GM12878 (cell line): ENCODE measurements around the gene DCP1A. TPM values are rescaled to one million over a fixed set of nuclear protein-coding genes. Genes with fewer than 3 reads are reported as not detected.

Source experiments
- ATAC-seq: fragments of 200-7000 bp; cut with Tn5 transposase; 3 replicates; pipeline ENCODE4 v1.9.1; 2020; ENCODE audit warnings: mild to moderate bottlenecking, moderate library complexity
- BruUV-seq: library from RNA; stranded (reverse); fragments of 400-500 nt; replicated peaks from 2 replicates; lab custom pipeline; 2021; lab: Mats Ljungman, UMichigan
- CTCF ChIA-PET: fragments of 300-600 bp; sonication (Branson Sonifier 250); formaldehyde crosslinking; extraction: SDS; loops from one replicate; lab custom pipeline; 2021; ENCODE audit warnings: inconsistent platforms; lab: Yijun Ruan, JAX
- POLR2A ChIA-PET: fragments of 350-600 bp; formaldehyde crosslinking; extraction: SDS; loops from one replicate; lab custom pipeline; 2021; ENCODE audit warnings: inconsistent platforms; lab: Charles Lee
- RAD21 ChIA-PET: fragments of 300-600 bp; sonication (Branson Sonifier 250); formaldehyde crosslinking; loops from one replicate; lab custom pipeline; 2023; ENCODE audit warnings: antibody characterized with exemption; ENCODE audit not compliant: unreplicated experiment; lab: Charles Lee
- SMC1A ChIA-PET: fragments of 300-600 bp; sonication (Branson Sonifier 250); formaldehyde crosslinking; loops from one replicate; lab custom pipeline; 2023; ENCODE audit not compliant: unreplicated experiment, uncharacterized antibody; lab: Charles Lee
- DNase-seq: peaks from one replicate; pipeline ENCODE4 v3.0.0-alpha.2; 2011; ENCODE audit warnings: low read depth, low spot score
- FAIRE-seq: peaks from 3 replicates; lab custom pipeline; 2011; peaks lifted over from hg19 to GRCh38; lab: Jason Lieb, UNC
- H2AFZ ChIP-seq: 2 replicates; pipeline ENCODE4 v1.6.0; 2011; ENCODE audit warnings: low read depth, low read length, control low read depth; ENCODE audit not compliant: control insufficient read depth
- H3K27ac ChIP-seq: 2 replicates; pipeline ENCODE4 v1.5.1; 2011; ENCODE audit warnings: control low read depth; ENCODE audit not compliant: control insufficient read depth, insufficient read depth
- H3K27me3 ChIP-seq, 2 experiments: replicated peaks in 1 of 2; 2 replicates each; pipeline versions ENCODE4 v1.6.0 to v1.6.1; 2011; ENCODE audit warnings: low read length in 1 of 2; ENCODE audit not compliant: control insufficient read depth in 2 of 2, insufficient read depth in 2 of 2
- H3K36me3 ChIP-seq, 2 experiments: 2 replicates each; pipeline ENCODE4 v1.5.1; 2011; ENCODE audit warnings: low read length in 1 of 2; ENCODE audit not compliant: control insufficient read depth in 2 of 2, insufficient read depth in 2 of 2
- H3K4me1 ChIP-seq: 2 replicates; pipeline ENCODE4 v1.6.1; 2011; ENCODE audit warnings: mild to moderate bottlenecking, low read length, moderate library complexity, mixed read lengths; ENCODE audit not compliant: control insufficient read depth, insufficient read depth
- H3K4me2 ChIP-seq: 2 replicates; pipeline ENCODE4 v1.6.0; 2011; ENCODE audit warnings: control low read depth; ENCODE audit not compliant: control insufficient read depth, insufficient read depth
- H3K4me3 ChIP-seq: fragments of 200-600 bp; sonication (generic); 2 replicates; pipeline ENCODE4 v1.5.1; 2016
- H3K79me2 ChIP-seq: 2 replicates; pipeline ENCODE4 v1.6.0; 2011; ENCODE audit warnings: low read length; ENCODE audit not compliant: control insufficient read depth, insufficient read depth
- H3K9ac ChIP-seq: 2 replicates; pipeline ENCODE4 v1.8.0; 2011; ENCODE audit warnings: low read length, control low read depth, mixed read lengths; ENCODE audit not compliant: control insufficient read depth, insufficient read depth
- H3K9me3 ChIP-seq: replicated peaks from 3 replicates; pipeline ENCODE4 v1.5.1; 2011; ENCODE audit warnings: mild to moderate bottlenecking, low read length; ENCODE audit not compliant: control insufficient read depth, insufficient read depth
- H4K20me1 ChIP-seq: 2 replicates; pipeline ENCODE4 v1.6.0; 2011; ENCODE audit not compliant: control insufficient read depth, insufficient read depth
- ASH2L ChIP-seq: fragments of 300-600, 200-600 bp; sonication (generic); IDR thresholded peaks from 2 replicates; pipeline ENCODE4 v1.6.1; 2017; ENCODE audit warnings: low read depth, mild to moderate bottlenecking, borderline replicate concordance
- CBX3 ChIP-seq: fragments of 200-600 bp; sonication (generic); IDR thresholded peaks from 2 replicates; pipeline ENCODE4 v1.6.1; 2016; ENCODE audit warnings: low read depth, borderline replicate concordance
- CREM ChIP-seq: IDR thresholded peaks from 2 replicates; pipeline ENCODE4 v1.6.1; 2014; ENCODE audit warnings: antibody characterized with exemption, low read depth
- DPF2 ChIP-seq: fragments of 450-650 bp; IDR thresholded peaks from 2 replicates; pipeline ENCODE4 v1.6.1; 2017; ENCODE audit warnings: mild to moderate bottlenecking
- JUNB ChIP-seq: IDR thresholded peaks from 2 replicates; pipeline ENCODE4 v1.6.1; 2016; ENCODE audit warnings: antibody characterized with exemption, mild to moderate bottlenecking
- KDM1A ChIP-seq: fragments of 200-600 bp; sonication (generic); IDR thresholded peaks from 2 replicates; pipeline ENCODE4 v1.6.1; 2016; ENCODE audit warnings: borderline replicate concordance
- LARP7 ChIP-seq: fragments of 450-650 bp; IDR thresholded peaks from 2 replicates; pipeline ENCODE4 v1.6.1; 2017; ENCODE audit warnings: mild to moderate bottlenecking
- NFXL1 ChIP-seq: fragments of 450-650 bp; IDR thresholded peaks from 2 replicates; pipeline ENCODE4 v1.6.1; 2017; ENCODE audit warnings: antibody characterized with exemption, mild to moderate bottlenecking, borderline replicate concordance
- NFYA ChIP-seq: IDR thresholded peaks from 2 replicates; pipeline ENCODE4 v1.6.1; 2011; ENCODE audit warnings: low read depth, mild to moderate bottlenecking, low read length, improper control_type of control experiment, borderline replicate concordance
- PAX5 ChIP-seq: IDR thresholded peaks from 2 replicates; pipeline ENCODE4 v1.6.1; 2011; ENCODE audit warnings: low read depth, low read length, borderline replicate concordance
- RFX5 ChIP-seq: IDR thresholded peaks from 2 replicates; pipeline ENCODE4 v1.6.1; 2011; ENCODE audit warnings: low read depth, low read length, improper control_type of control experiment
- SRF ChIP-seq, 2 experiments: IDR thresholded peaks; 2 replicates each; pipeline ENCODE4 v1.6.1; 2011; ENCODE audit warnings: low read depth in 2 of 2, low read length in 2 of 2, mild to moderate bottlenecking in 1 of 2, moderate library complexity in 1 of 2
- SUPT20H ChIP-seq: IDR thresholded peaks from 2 replicates; pipeline ENCODE4 v1.6.1; 2011; ENCODE audit warnings: low read depth, mild to moderate bottlenecking, low read length, moderate library complexity, borderline replicate concordance; ENCODE audit not compliant: control insufficient read depth
- TBL1XR1 ChIP-seq: IDR thresholded peaks from 2 replicates; pipeline ENCODE4 v1.6.1; 2012; ENCODE audit warnings: low read depth, low read length, improper control_type of control experiment
- TCF12 ChIP-seq: IDR thresholded peaks from 2 replicates; pipeline ENCODE4 v1.6.1; 2011; ENCODE audit warnings: low read depth, mild to moderate bottlenecking, low read length
- TCF3 ChIP-seq: IDR thresholded peaks from 2 replicates; pipeline ENCODE4 v1.6.1; 2012; ENCODE audit warnings: low read depth, mild to moderate bottlenecking, low read length, borderline replicate concordance; ENCODE audit not compliant: insufficient read depth
- ZNF622 ChIP-seq: fragments of 450-650 bp; IDR thresholded peaks from 2 replicates; pipeline ENCODE4 v1.6.1; 2017; ENCODE audit warnings: mild to moderate bottlenecking, inconsistent platforms
- WGBS: methylation state at CpG from one replicate; pipeline ENCODE4 v1.1.6; 2016; ENCODE audit warnings: low lambda C conversion rate; ENCODE audit not compliant: insufficient replicate concordance, insufficient coverage; ENCODE audit errors: missing lambda C conversion rate; 5-methylcytosine and 5-hydroxymethylcytosine counted together
- in situ Hi-C: fragments of 300-500 bp; cut with MboI; formaldehyde crosslinking; loops from 9 replicates; pipeline ENCODE4 v1.14.3; 2018; ENCODE audit warnings: mixed read lengths
- intact Hi-C: fragments of 100-400 bp; cut with micrococcal nuclease; formaldehyde crosslinking; loops from one replicate; pipeline ENCODE4 v1.14.2; 2022; ENCODE audit not compliant: unreplicated experiment
- polyA plus RNA-seq, 11 experiments: library from polyadenylated mRNA; depleted of rRNA in 4 of 11; unstranded in 6 of 11; stranded (reverse) in 5 of 11; fragments of >200 nt; fragmentation: Nextera tagmentation in 4 of 11; fragmentation: Illumina TruSeq in 1 of 11; extraction: Ambion mirVana in 4 of 11; extraction: Trizol in 1 of 11; gene quantifications; 1 replicate in 1 of 11; 2 replicates in 10 of 11; pipeline versions ENCODE4 v1.2.1 to v1.2.3, GENCODE V29; 2011 to 2016; ENCODE audit warnings: inconsistent platforms in 2 of 11, missing spikeins in 2 of 11, low read depth in 1 of 11
- total RNA-seq, 4 experiments: library from RNA; depleted of rRNA in 3 of 4; stranded (reverse); fragments of >200 nt in 3 of 4; fragmentation: Illumina TruSeq in 1 of 4; extraction: Trizol in 1 of 4; gene quantifications; 2 replicates each; pipeline versions ENCODE4 v1.2.1 to v1.2.3, GENCODE V29; 2013 to 2021
- TF ChIP-seq, protein P1 (sequence below): fragments of 450-650 bp; IDR thresholded peaks from 2 replicates; pipeline ENCODE4 v1.6.1; 2018; ENCODE audit warnings: borderline replicate concordance, mild to moderate bottlenecking; ENCODE audit not compliant: partially characterized antibody
- TF ChIP-seq, protein P2 (sequence below): fragments of 450-650 bp; IDR thresholded peaks from 2 replicates; pipeline ENCODE4 v1.6.1; 2017; ENCODE audit warnings: mild to moderate bottlenecking
- TF ChIP-seq, protein P3 (sequence below): IDR thresholded peaks from 2 replicates; pipeline ENCODE4 v1.6.1; 2012; ENCODE audit warnings: low read length, inconsistent platforms

DCP1A gene
- total and polyA plus RNA-seq, 10 of the 15 experiments (the other 5 are each of a cell fraction or from before 2014, with no cell fraction given), result 12.5 to 34.6 (median 16.3) TPM

DNA sequence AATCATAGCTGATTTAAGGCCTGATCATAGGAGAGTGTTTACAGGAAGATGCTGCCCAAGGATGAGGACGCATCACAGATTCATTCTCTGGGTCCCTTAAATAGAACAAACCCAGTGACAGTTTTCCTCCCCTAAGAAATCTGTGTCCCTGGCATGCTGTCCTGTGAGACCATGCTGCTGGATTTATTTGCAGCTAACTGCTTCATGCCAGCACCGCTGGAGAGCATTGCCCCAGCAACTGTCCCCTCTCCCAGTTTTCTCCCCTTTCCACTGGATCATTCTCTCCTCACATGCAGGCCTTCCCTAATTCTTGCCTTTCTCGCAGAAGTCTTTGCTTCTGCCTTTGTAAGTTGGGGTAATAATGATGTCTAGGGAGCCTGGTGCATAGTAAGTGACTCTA is 29.3 kb upstream of the DCP1A start (continued):
- TF ChIP-seq NFYA (no peak), ASH2L (no peak), PAX5 (no peak), TBL1XR1 (no peak)
- TF ChIP-seq, protein P1, sequence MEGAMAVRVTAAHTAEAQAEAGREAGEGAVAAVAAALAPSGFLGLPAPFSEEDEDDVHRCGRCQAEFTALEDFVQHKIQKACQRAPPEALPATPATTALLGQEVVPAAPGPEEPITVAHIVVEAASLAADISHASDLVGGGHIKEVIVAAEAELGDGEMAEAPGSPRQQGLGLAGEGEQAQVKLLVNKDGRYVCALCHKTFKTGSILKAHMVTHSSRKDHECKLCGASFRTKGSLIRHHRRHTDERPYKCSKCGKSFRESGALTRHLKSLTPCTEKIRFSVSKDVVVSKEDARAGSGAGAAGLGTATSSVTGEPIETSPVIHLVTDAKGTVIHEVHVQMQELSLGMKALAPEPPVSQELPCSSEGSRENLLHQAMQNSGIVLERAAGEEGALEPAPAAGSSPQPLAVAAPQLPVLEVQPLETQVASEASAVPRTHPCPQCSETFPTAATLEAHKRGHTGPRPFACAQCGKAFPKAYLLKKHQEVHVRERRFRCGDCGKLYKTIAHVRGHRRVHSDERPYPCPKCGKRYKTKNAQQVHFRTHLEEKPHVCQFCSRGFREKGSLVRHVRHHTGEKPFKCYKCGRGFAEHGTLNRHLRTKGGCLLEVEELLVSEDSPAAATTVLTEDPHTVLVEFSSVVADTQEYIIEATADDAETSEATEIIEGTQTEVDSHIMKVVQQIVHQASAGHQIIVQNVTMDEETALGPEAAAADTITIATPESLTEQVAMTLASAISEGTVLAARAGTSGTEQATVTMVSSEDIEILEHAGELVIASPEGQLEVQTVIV, result no peak

DNA sequence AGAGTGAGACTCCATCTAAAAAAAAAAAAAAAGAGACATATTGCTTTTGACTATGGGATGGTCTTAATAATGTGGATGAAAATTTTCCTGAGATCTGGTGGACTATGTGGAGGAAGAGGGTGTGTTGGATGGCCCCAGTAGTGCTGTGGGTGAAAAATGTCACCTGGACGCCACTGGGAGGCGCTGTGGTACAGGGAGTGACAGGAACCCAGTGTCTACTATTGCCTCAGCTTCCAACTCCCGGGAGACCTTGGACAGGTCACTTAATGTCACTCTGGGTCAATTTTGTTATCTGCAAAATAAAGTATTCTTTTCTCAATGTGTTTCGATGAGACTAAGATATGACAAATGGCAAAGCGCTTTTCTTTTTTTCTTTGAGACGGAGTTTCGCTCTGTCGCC is 27.7 kb upstream of the DCP1A start:
- intact Hi-C loops, result loop anchor here (1.0 to 5.0 kb wide), 3 partner anchors 137 to 547 kb away; no protein-coding TSS in a partner anchor
- ATAC-seq, result peak; percentile 98
- Histone ChIP-seq H3K4me3 (no peak overlapping the region), H3K4me2 (no peak overlapping the region), H3K4me1 (no peaks in the 10 kb centered on the region), H3K9ac (no peak overlapping the region), H3K79me2 (no peaks in the 10 kb centered on the region), H4K20me1 (no peaks in the 10 kb centered on the region), H2AFZ (no peak overlapping the region), H3K36me3 (no peaks in the 10 kb centered on the region), H3K27ac (no peak overlapping the region), H3K9me3 (no peaks in the 10 kb centered on the region), H3K27me3 (no peaks in the 10 kb centered on the region; a peak in 1 of 4 replicates)
- FAIRE-seq, result peak; percentile 90
- WGBS, result 56% methylated on average over 8 of the region's 8 CpGs
- ChIA-PET RAD21 (interaction anchor here (0.7 to 5.8 kb wide), 4 partner anchors 107 to 356 kb away, joined by 3 to 38 read pairs (median 4); no protein-coding TSS in a partner anchor), POLR2A (no interaction called here), SMC1A (interaction anchor here (1.1 to 3.0 kb wide), 6 partner anchors 129 to 335 kb away, joined by 3 to 26 read pairs (median 5); no protein-coding TSS in a partner anchor), CTCF (interaction anchor here (0.6 to 8.1 kb wide), 13 partner anchors 9 to 1210 kb away, joined by 3 to 113 read pairs (median 3); no protein-coding TSS in a partner anchor)
- in situ Hi-C loops, result loop anchor here (5.0 kb wide), 1 partner anchor 327 kb away; no protein-coding TSS in a partner anchor
- BruUV-seq, result no TSS peak
- no peak for DNase-seq
- TF ChIP-seq JUNB, result no peak
- TF ChIP-seq RFX5, result no peak
- TF ChIP-seq, protein P2, sequence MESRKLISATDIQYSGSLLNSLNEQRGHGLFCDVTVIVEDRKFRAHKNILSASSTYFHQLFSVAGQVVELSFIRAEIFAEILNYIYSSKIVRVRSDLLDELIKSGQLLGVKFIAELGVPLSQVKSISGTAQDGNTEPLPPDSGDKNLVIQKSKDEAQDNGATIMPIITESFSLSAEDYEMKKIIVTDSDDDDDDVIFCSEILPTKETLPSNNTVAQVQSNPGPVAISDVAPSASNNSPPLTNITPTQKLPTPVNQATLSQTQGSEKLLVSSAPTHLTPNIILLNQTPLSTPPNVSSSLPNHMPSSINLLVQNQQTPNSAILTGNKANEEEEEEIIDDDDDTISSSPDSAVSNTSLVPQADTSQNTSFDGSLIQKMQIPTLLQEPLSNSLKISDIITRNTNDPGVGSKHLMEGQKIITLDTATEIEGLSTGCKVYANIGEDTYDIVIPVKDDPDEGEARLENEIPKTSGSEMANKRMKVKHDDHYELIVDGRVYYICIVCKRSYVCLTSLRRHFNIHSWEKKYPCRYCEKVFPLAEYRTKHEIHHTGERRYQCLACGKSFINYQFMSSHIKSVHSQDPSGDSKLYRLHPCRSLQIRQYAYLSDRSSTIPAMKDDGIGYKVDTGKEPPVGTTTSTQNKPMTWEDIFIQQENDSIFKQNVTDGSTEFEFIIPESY, result no peak
- TF ChIP-seq CREM, result no peak
- no peak for TF ChIP-seq SUPT20H
- no peak for TF ChIP-seq TCF3
- no peak for TF ChIP-seq CBX3
- no peak for TF ChIP-seq KDM1A
- TF ChIP-seq SRF (IDR thresholded peaks at IDR 0.05; ENCODE audit: low read depth in 2 of 2, low read length in 2 of 2), result no peak
- no peak for TF ChIP-seq ZNF622
- TF ChIP-seq, protein P3, sequence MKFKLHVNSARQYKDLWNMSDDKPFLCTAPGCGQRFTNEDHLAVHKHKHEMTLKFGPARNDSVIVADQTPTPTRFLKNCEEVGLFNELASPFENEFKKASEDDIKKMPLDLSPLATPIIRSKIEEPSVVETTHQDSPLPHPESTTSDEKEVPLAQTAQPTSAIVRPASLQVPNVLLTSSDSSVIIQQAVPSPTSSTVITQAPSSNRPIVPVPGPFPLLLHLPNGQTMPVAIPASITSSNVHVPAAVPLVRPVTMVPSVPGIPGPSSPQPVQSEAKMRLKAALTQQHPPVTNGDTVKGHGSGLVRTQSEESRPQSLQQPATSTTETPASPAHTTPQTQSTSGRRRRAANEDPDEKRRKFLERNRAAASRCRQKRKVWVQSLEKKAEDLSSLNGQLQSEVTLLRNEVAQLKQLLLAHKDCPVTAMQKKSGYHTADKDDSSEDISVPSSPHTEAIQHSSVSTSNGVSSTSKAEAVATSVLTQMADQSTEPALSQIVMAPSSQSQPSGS, result no peak
- TF ChIP-seq DPF2, result no peak
- no peak for TF ChIP-seq LARP7
- TF ChIP-seq TCF12, result no peak
- TF ChIP-seq NFXL1, result no peak
